Caco-2 (cell line): ENCODE data around the gene AUH. TPM values are rescaled to one million over a fixed set of nuclear protein-coding genes. Genes with fewer than 3 reads are reported as not detected.

Experiments
- BruUV-seq: library from RNA; stranded (reverse); fragments of 400-500 nt; replicated peaks from 2 replicates; lab custom pipeline; 2021; lab: Mats Ljungman, UMichigan
- CTCF ChIA-PET: fragments of 300-600 bp; sonication (Branson Sonifier 250); formaldehyde crosslinking; loops from one replicate; lab custom pipeline; 2022; ENCODE audit warnings: antibody characterized with exemption; lab: Charles Lee
- POLR2A ChIA-PET: fragments of 300-600 bp; sonication (Branson Sonifier 250); formaldehyde crosslinking; loops from one replicate; lab custom pipeline; 2022; ENCODE audit warnings: antibody characterized with exemption; lab: Charles Lee
- DNase-seq, 2 experiments: peaks; one replicate each; pipeline versions ENCODE4 v3.0.0 to v3.0.0-alpha.2; 2020 to 2022
- H3K27me3 ChIP-seq: replicated peaks from 2 replicates; pipeline ENCODE4 v1.6.0; 2011; ENCODE audit warnings: low read length; ENCODE audit not compliant: control insufficient read depth, insufficient read depth
- H3K36me3 ChIP-seq: 2 replicates; pipeline ENCODE4 v1.5.1; 2011; ENCODE audit warnings: low read length; ENCODE audit not compliant: control insufficient read depth, insufficient read depth
- H3K4me1 ChIP-seq: fragments of 250-450 bp; sonication (Bioruptor Pico); 2 replicates; pipeline ENCODE4 v1.5.1; 2020; ENCODE audit warnings: mild to moderate bottlenecking
- H3K4me3 ChIP-seq: 2 replicates; pipeline ENCODE4 v1.5.1; 2011; ENCODE audit warnings: low read depth, mild to moderate bottlenecking, control low read depth, low read length
- H3K9me3 ChIP-seq: fragments of 250-450 bp; sonication (Bioruptor Pico); 2 replicates; pipeline ENCODE4 v1.5.1; 2020; ENCODE audit warnings: mild to moderate bottlenecking, moderate library complexity
- H3K27ac Mint-ChIP-seq: one replicate; pipeline ENCODE4 v1.8.0; 2022; ENCODE audit warnings: mixed read lengths; ENCODE audit not compliant: unreplicated experiment
- H3K27me3 Mint-ChIP-seq: one replicate; pipeline ENCODE4 v1.8.0; 2022; ENCODE audit warnings: mixed read lengths; ENCODE audit not compliant: insufficient read depth, unreplicated experiment
- H3K36me3 Mint-ChIP-seq: one replicate; pipeline ENCODE4 v1.8.0; 2022; ENCODE audit warnings: mild to moderate bottlenecking, mixed read lengths; ENCODE audit not compliant: insufficient read depth, unreplicated experiment
- H3K4me1 Mint-ChIP-seq: one replicate; pipeline ENCODE4 v1.8.0; 2022; ENCODE audit warnings: low read depth, mixed read lengths; ENCODE audit not compliant: unreplicated experiment
- H3K4me3 Mint-ChIP-seq: one replicate; pipeline ENCODE4 v1.8.0; 2022; ENCODE audit warnings: mild to moderate bottlenecking, moderate library complexity, mixed read lengths; ENCODE audit not compliant: unreplicated experiment
- H3K9me3 Mint-ChIP-seq: one replicate; pipeline ENCODE4 v1.8.0; 2022; ENCODE audit warnings: mixed read lengths; ENCODE audit not compliant: unreplicated experiment
- intact Hi-C: fragments of 100-400 bp; cut with micrococcal nuclease; formaldehyde crosslinking; loops from one replicate; pipeline ENCODE4 v1.10.0; 2022; ENCODE audit not compliant: unreplicated experiment
- total RNA-seq: library from RNA; stranded (reverse); gene quantifications from 2 replicates; pipeline ENCODE4 v1.2.3, GENCODE V29; 2022
- TF ChIP-seq, protein P1 (sequence below), 2 experiments: fragments of 200-600 bp in 1 of 2; IDR thresholded peaks; 1 replicate in 1 of 2; 2 replicates in 1 of 2; pipeline versions ENCODE4 v1.5.1 to v1.8.0; 2011 to 2022; ENCODE audit warnings: antibody characterized with exemption in 1 of 2, control low read depth in 1 of 2, inconsistent platforms in 1 of 2, low read depth in 1 of 2, low read length in 1 of 2, mild to moderate bottlenecking in 1 of 2, moderate library complexity in 1 of 2; ENCODE audit not compliant: insufficient read depth in 1 of 2, severe bottlenecking in 1 of 2, unreplicated experiment in 1 of 2

Gene AUH
- total RNA-seq, 1 experiment from 2014 or later, result 10.3 TPM

DNA sequence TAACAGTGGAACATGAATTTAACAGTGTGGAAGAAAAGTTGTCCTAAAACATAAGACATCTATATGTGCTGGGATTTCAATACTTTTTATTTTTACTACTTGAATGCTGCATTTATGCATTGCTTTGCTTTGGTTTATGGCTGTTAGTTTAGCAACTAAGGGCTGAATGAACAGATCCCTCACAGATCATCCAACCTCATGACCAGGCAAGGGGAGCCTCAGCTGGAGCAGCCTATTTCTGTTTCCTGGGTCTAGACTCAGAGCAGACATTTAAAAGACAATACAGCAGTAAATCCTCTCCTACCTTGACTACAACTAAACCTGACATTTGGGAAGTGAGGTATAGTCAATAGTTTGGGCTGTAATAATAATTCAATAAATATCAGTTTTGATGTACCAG lies 163.3 kb downstream of the AUH start:
- no peak overlapping the region for H3K4me3 Mint-ChIP-seq
- Histone ChIP-seq H3K27me3 (no peaks in the 10 kb centered on the region), H3K36me3 (no peaks in the 10 kb centered on the region), H3K9me3 (no peaks in the 10 kb centered on the region), H3K4me3 (no peak overlapping the region), H3K4me1 (peaks cover 34% of the 10 kb centered on the region)
- intact Hi-C loops, result loop anchor here (5.0 to 10.0 kb wide), 3 partner anchors 164 to 224 kb away; partner anchors contain the start of genes AUH and NFIL3
- peak overlapping the region; percentile 66 for H3K27ac Mint-ChIP-seq
- no TSS peak for BruUV-seq
- CTCF ChIA-PET, result no interaction called here
- peaks cover 10% of the 10 kb centered on the region for H3K9me3 Mint-ChIP-seq
- POLR2A ChIA-PET, result no interaction called here
- DNase-seq, result no peak
- no peaks in the 10 kb centered on the region for H3K4me1 Mint-ChIP-seq
- TF ChIP-seq, protein P1, sequence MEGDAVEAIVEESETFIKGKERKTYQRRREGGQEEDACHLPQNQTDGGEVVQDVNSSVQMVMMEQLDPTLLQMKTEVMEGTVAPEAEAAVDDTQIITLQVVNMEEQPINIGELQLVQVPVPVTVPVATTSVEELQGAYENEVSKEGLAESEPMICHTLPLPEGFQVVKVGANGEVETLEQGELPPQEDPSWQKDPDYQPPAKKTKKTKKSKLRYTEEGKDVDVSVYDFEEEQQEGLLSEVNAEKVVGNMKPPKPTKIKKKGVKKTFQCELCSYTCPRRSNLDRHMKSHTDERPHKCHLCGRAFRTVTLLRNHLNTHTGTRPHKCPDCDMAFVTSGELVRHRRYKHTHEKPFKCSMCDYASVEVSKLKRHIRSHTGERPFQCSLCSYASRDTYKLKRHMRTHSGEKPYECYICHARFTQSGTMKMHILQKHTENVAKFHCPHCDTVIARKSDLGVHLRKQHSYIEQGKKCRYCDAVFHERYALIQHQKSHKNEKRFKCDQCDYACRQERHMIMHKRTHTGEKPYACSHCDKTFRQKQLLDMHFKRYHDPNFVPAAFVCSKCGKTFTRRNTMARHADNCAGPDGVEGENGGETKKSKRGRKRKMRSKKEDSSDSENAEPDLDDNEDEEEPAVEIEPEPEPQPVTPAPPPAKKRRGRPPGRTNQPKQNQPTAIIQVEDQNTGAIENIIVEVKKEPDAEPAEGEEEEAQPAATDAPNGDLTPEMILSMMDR (IDR thresholded peaks at IDR 0.05; ENCODE audit: insufficient read depth in 1 of 2, low read depth in 1 of 2, low read length in 1 of 2, severe bottlenecking in 1 of 2, unreplicated experiment in 1 of 2), result no peak
- H3K27me3 Mint-ChIP-seq, result no peaks in the 10 kb centered on the region
- peaks cover 8% of the 10 kb centered on the region for H3K36me3 Mint-ChIP-seq

DNA sequence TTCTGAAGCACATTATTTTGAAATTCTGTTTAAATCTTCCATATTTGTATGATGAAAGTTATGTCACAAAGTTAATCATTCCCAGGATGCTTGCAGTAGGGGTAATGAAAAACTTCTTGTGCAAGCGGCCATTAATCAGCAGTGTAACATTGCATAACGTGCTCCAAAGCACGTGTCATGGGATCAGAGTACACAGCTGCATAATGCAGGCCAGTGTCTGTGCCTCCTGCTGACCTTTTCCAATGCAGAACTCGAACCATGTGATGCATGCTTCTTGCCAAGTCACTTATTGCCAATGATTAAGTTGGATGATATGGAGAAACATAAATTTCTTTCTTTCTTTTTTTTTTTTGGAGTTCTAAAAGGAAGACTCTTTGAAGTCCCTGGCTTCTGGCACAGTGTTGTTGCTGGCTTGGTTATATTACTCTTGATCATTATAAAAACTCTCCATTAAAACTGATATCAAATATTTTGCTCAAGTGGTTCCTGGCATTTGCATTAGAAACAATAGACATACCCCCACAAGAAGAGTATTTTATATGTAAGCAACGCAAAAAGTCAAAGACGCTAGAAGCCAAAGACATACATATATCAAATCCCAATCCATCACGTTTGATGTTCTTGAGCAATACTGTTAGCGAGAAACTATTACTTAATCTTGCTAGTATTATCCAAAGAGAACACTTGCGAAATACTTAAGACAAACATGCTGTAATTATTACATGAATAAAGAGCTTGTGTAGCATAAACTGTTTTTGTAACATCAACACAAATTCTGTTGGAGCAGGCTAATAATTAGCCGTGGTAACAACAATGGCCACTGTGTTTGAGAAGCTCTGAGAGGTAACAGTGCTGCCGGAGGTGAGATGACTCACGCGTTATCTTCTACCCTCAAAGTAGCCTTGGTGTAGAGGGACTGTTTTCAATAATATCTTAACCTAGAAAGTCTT lies 164.2 kb downstream of the AUH start:
- intact Hi-C loops, result loop anchor here (5.0 to 10.0 kb wide), 3 partner anchors 163 to 225 kb away; partner anchors contain the start of genes AUH and NFIL3
- H3K27me3 Mint-ChIP-seq, result no peaks in the 10 kb centered on the region
- Histone ChIP-seq H3K9me3 (no peaks in the 10 kb centered on the region), H3K4me3 (no peak overlapping the region), H3K4me1 (peaks cover 36% of the 10 kb centered on the region), H3K36me3 (no peaks in the 10 kb centered on the region), H3K27me3 (no peaks in the 10 kb centered on the region)
- TF ChIP-seq, protein P1 (IDR thresholded peaks at IDR 0.05; ENCODE audit: insufficient read depth in 1 of 2, low read depth in 1 of 2, low read length in 1 of 2, severe bottlenecking in 1 of 2, unreplicated experiment in 1 of 2), result no peak
- peaks cover 10% of the 10 kb centered on the region for H3K9me3 Mint-ChIP-seq
- H3K4me3 Mint-ChIP-seq, result no peak overlapping the region
- BruUV-seq, result no TSS peak
- H3K27ac Mint-ChIP-seq, result peak overlapping the region; percentile 66
- no peaks in the 10 kb centered on the region for H3K4me1 Mint-ChIP-seq
- peaks cover 9% of the 10 kb centered on the region for H3K36me3 Mint-ChIP-seq
- DNase-seq, result peak; percentile 78 to 90
- POLR2A ChIA-PET, result no interaction called here
- CTCF ChIA-PET, result no interaction called here

DNA sequence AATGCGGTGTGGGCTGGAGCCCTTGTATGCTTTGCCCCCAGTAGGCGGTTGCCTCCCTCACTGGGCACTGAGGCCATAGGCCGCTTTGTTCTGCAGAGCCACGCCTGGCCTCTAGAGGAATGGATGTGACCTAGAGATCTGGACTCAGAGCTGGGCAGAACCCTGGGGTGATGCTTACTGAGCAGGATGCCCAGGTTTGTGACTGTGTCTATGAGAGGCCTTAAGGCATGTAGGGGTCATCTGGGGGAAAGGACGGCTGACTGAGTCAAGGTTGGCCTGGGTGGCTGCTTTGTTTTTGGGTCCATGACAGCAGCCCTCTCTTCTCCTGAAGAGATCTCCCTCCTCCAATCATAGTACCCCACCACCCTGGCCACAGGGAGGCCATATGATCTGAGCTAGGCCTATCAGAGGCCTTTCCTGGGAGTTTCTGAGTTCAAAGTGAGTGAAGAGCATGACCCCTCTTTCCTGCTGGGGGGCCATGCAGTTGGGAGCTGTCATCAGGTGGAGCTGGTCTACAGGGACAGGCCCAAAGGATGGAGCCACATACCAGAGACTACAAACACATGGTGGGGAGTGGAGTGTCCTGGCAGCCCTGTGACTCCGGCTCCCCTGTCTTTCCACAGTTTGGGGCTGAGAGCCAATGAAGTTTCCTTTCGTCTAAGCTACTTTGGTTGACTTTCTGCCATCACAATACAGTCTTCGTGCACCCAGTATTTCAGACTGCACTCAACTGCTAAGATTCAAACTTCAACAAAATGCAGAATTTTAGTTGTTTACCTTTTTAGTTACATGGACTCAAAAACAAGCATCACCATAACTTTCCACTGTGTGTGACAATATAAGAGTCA lies 165.4 kb downstream of the AUH start:
- Mint-ChIP-seq H3K27ac (peak overlapping the region; percentile 66), H3K4me1 (no peaks in the 10 kb centered on the region), H3K9me3 (peaks cover 10% of the 10 kb centered on the region), H3K36me3 (peaks cover 9% of the 10 kb centered on the region), H3K27me3 (no peaks in the 10 kb centered on the region), H3K4me3 (no peak overlapping the region)
- intact Hi-C loops, result loop anchor here (5.0 to 10.0 kb wide), 3 partner anchors 162 to 226 kb away; partner anchors contain the start of genes AUH and NFIL3
- Histone ChIP-seq H3K9me3 (no peaks in the 10 kb centered on the region), H3K4me1 (peaks cover 44% of the 10 kb centered on the region), H3K4me3 (no peak overlapping the region), H3K36me3 (no peaks in the 10 kb centered on the region), H3K27me3 (no peaks in the 10 kb centered on the region)
- CTCF ChIA-PET, result no interaction called here
- DNase-seq, result no peak
- no TSS peak for BruUV-seq
- TF ChIP-seq, protein P1 (IDR thresholded peaks at IDR 0.05; ENCODE audit: insufficient read depth in 1 of 2, low read depth in 1 of 2, low read length in 1 of 2, severe bottlenecking in 1 of 2, unreplicated experiment in 1 of 2), result no peak
- POLR2A ChIA-PET, result no interaction called here
